D721Med (cell line): ENCODE measurements around the gene C1QBP.

ENCODE experiments used
- DNase-seq: peaks from one replicate; pipeline ENCODE4 v3.0.0; 2011; ENCODE audit warnings: low spot score; ENCODE audit not compliant: insufficient read length
- FAIRE-seq: peaks from 2 replicates; lab custom pipeline; 2011; peaks lifted over from hg19 to GRCh38; lab: Jason Lieb, UNC
- CTCF ChIP-seq: IDR thresholded peaks from 2 replicates; pipeline ENCODE4 v1.5.1; 2012; ENCODE audit warnings: mild to moderate bottlenecking, control low read depth; ENCODE audit not compliant: insufficient read depth; ENCODE audit errors: missing control alignments

Gene C1QBP

GRCh38 chr17:5478992-5479391, 40.0 kb upstream of the C1QBP start:
- FAIRE-seq = no peak
- TF ChIP-seq CTCF = no peak
- DNase-seq = no peak

- TF ChIP-seq CTCF = no peak
- FAIRE-seq (no peak), DNase-seq (no peak)
Observed at GRCh38 chr17:5473906-5474305, 35.0 kb upstream of the C1QBP start.

GRCh38 chr17:5472511-5472910, 33.6 kb upstream of the C1QBP start:
- FAIRE-seq (no peak), DNase-seq (no peak)

GRCh38 chr17:5468075-5468473, 29.1 kb upstream of the C1QBP start:
- no peak for TF ChIP-seq CTCF
- DNase-seq = no peak
- FAIRE-seq = no peak

More at GRCh38 chr17:5472511-5472910, 33.6 kb upstream of the C1QBP start:
- TF ChIP-seq CTCF = no peak

GRCh38 chr17:5467416-5467815, 28.5 kb upstream of the C1QBP start:
- DNase-seq = no peak
- TF ChIP-seq CTCF = no peak
- no peak for FAIRE-seq

GRCh38 chr17:5466295-5466694, 27.3 kb upstream of the C1QBP start:
- FAIRE-seq = no peak
- TF ChIP-seq CTCF = no peak
- no peak for DNase-seq

- no peak for TF ChIP-seq CTCF
- no peak for FAIRE-seq
- DNase-seq = no peak
Observed at GRCh38 chr17:5464717-5465507, 26.0 kb upstream of the C1QBP start.
